Measurements from ENCODE around the gene SIPA1L3.
A peak's percentile ranks its signal among the peaks of the same experiment; 100 is the strongest.

The SIPA1L3 gene

GRCh38 chr19:37975596-37976515 lies 68.8 kb downstream of the SIPA1L3 start:
- H4K5ac ChIP-seq (ENCODE audit: low read length), result no peak overlapping the region
- no peak overlapping the region for H3K9ac ChIP-seq (ENCODE audit: low read length)
- DNase-seq, result no peak
- WGBS (ENCODE audit: extremely low coverage, insufficient coverage, low lambda C conversion rate), result no CpG with 5 or more reads among the region's 16 CpGs
- H3K4me3 ChIP-seq (ENCODE audit: low read length), result no peak overlapping the region
- H4K8ac ChIP-seq (ENCODE audit: low read depth, low read length), result no peak overlapping the region
- no peaks in the 10 kb centered on the region for H3K36me3 ChIP-seq (ENCODE audit: control insufficient read depth, insufficient read depth, low read length)
- no peak overlapping the region for H3K18ac ChIP-seq (ENCODE audit: low read length)
- no peak overlapping the region for H2BK15ac ChIP-seq (replicated peaks; ENCODE audit: low read depth)
- H3K4me1 ChIP-seq (ENCODE audit: control insufficient read depth, low read depth, low read length), result no peaks in the 10 kb centered on the region
- no peak overlapping the region for H3K4ac ChIP-seq (ENCODE audit: low read depth, low read length)
- no peak overlapping the region for H3K27ac ChIP-seq (ENCODE audit: low read depth, low read length)
- no peak overlapping the region for H3K23ac ChIP-seq (ENCODE audit: low read length)
- H3K56ac ChIP-seq (ENCODE audit: low read length), result no peak overlapping the region
- H3K79me2 ChIP-seq (ENCODE audit: control insufficient read depth, insufficient read depth, low read length), result no peaks in the 10 kb centered on the region
- H2BK120ac ChIP-seq (ENCODE audit: low read depth, low read length), result no peak overlapping the region
- no peak overlapping the region for H3K4me2 ChIP-seq (ENCODE audit: low read length)
- H3K27me3 ChIP-seq (ENCODE audit: insufficient read depth, low read length, poor library complexity), result no peaks in the 10 kb centered on the region
- H2BK5ac ChIP-seq (ENCODE audit: low read length), result no peak overlapping the region
- no peak overlapping the region for H2AK5ac ChIP-seq (ENCODE audit: low read length)
- H3K79me1 ChIP-seq (ENCODE audit: low read length), result peaks cover 4% of the 10 kb centered on the region

GRCh38 chr19:37977391-37977790 lies 70.4 kb downstream of the SIPA1L3 start:
- H3K4me3 ChIP-seq (ENCODE audit: low read length), result no peak overlapping the region
- H3K4me1 ChIP-seq (ENCODE audit: control insufficient read depth, low read depth, low read length), result no peaks in the 10 kb centered on the region
- no peak overlapping the region for H3K4ac ChIP-seq (ENCODE audit: low read depth, low read length)
- no peak overlapping the region for H4K8ac ChIP-seq (ENCODE audit: low read depth, low read length)
- no peak overlapping the region for H2BK15ac ChIP-seq (replicated peaks; ENCODE audit: low read depth)
- no peak overlapping the region for H3K9ac ChIP-seq (ENCODE audit: low read length)
- no peak overlapping the region for H2BK120ac ChIP-seq (ENCODE audit: low read depth, low read length)
- H3K79me2 ChIP-seq (ENCODE audit: control insufficient read depth, insufficient read depth, low read length), result no peaks in the 10 kb centered on the region
- no peak overlapping the region for H2AK5ac ChIP-seq (ENCODE audit: low read length)
- no peak overlapping the region for H3K27ac ChIP-seq (ENCODE audit: low read depth, low read length)
- H3K56ac ChIP-seq (ENCODE audit: low read length), result no peak overlapping the region
- no peak overlapping the region for H2BK5ac ChIP-seq (ENCODE audit: low read length)
- no peaks in the 10 kb centered on the region for H3K36me3 ChIP-seq (ENCODE audit: control insufficient read depth, insufficient read depth, low read length)
- peaks cover 5% of the 10 kb centered on the region for H3K79me1 ChIP-seq (ENCODE audit: low read length)
- H3K18ac ChIP-seq (ENCODE audit: low read length), result no peak overlapping the region
- DNase-seq, result no peak
- no peak overlapping the region for H3K23ac ChIP-seq (ENCODE audit: low read length)
- no peak overlapping the region for H4K5ac ChIP-seq (ENCODE audit: low read length)
- WGBS (ENCODE audit: extremely low coverage, insufficient coverage, low lambda C conversion rate), result no CpG with 5 or more reads among the region's 5 CpGs
- H3K27me3 ChIP-seq (ENCODE audit: insufficient read depth, low read length, poor library complexity), result no peaks in the 10 kb centered on the region
- H3K4me2 ChIP-seq (ENCODE audit: low read length), result no peak overlapping the region

GRCh38 chr19:37977992-37978391 lies 71.0 kb downstream of the SIPA1L3 start:
- Histone ChIP-seq H3K27me3 (ENCODE audit: insufficient read depth, low read length, poor library complexity) (no peaks in the 10 kb centered on the region), H3K27ac (ENCODE audit: low read depth, low read length) (no peak overlapping the region)
- DNase-seq, result no peak

GRCh38 chr19:37979547-37980082 lies 72.6 kb downstream of the SIPA1L3 start:
- H4K8ac ChIP-seq (ENCODE audit: low read depth, low read length), result no peak overlapping the region
- no peak overlapping the region for H2BK120ac ChIP-seq (ENCODE audit: low read depth, low read length)
- peak overlapping the region; percentile 45 for H3K23ac ChIP-seq (ENCODE audit: low read length)
- H3K4ac ChIP-seq (ENCODE audit: low read depth, low read length), result no peak overlapping the region
- no peak overlapping the region for H3K4me2 ChIP-seq (ENCODE audit: low read length)
- H4K5ac ChIP-seq (ENCODE audit: low read length), result no peak overlapping the region
- H3K4me3 ChIP-seq (ENCODE audit: low read length), result no peak overlapping the region
- H3K9ac ChIP-seq (ENCODE audit: low read length), result no peak overlapping the region
- H2BK15ac ChIP-seq (replicated peaks; ENCODE audit: low read depth), result no peak overlapping the region
- no peak overlapping the region for H3K27ac ChIP-seq (ENCODE audit: low read depth, low read length)
- H2BK5ac ChIP-seq (ENCODE audit: low read length), result no peak overlapping the region
- H3K36me3 ChIP-seq (ENCODE audit: control insufficient read depth, insufficient read depth, low read length), result no peaks in the 10 kb centered on the region
- H2AK5ac ChIP-seq (ENCODE audit: low read length), result no peak overlapping the region
- no CpG with 5 or more reads among the region's 13 CpGs for WGBS (ENCODE audit: extremely low coverage, insufficient coverage, low lambda C conversion rate)
- DNase-seq, result no peak
- peaks cover 7% of the 10 kb centered on the region for H3K79me1 ChIP-seq (ENCODE audit: low read length)
- peak overlapping the region; percentile 25 for H3K56ac ChIP-seq (ENCODE audit: low read length)
- H3K18ac ChIP-seq (ENCODE audit: low read length), result no peak overlapping the region
- no peaks in the 10 kb centered on the region for H3K79me2 ChIP-seq (ENCODE audit: control insufficient read depth, insufficient read depth, low read length)
- H3K27me3 ChIP-seq (ENCODE audit: insufficient read depth, low read length, poor library complexity), result no peaks in the 10 kb centered on the region
- no peaks in the 10 kb centered on the region for H3K4me1 ChIP-seq (ENCODE audit: control insufficient read depth, low read depth, low read length)

More at GRCh38 chr19:37977992-37978391, 71.0 kb downstream of the SIPA1L3 start:
- no peak overlapping the region for H3K23ac ChIP-seq (ENCODE audit: low read length)
- H3K18ac ChIP-seq (ENCODE audit: low read length), result no peak overlapping the region
- peaks cover 5% of the 10 kb centered on the region for H3K79me1 ChIP-seq (ENCODE audit: low read length)
- no peak overlapping the region for H3K4me2 ChIP-seq (ENCODE audit: low read length)
- H2BK5ac ChIP-seq (ENCODE audit: low read length), result no peak overlapping the region
- H3K4me3 ChIP-seq (ENCODE audit: low read length), result no peak overlapping the region
- H2AK5ac ChIP-seq (ENCODE audit: low read length), result no peak overlapping the region
- WGBS (ENCODE audit: extremely low coverage, insufficient coverage, low lambda C conversion rate), result no CpG with 5 or more reads among the region's 7 CpGs
- no peak overlapping the region for H4K8ac ChIP-seq (ENCODE audit: low read depth, low read length)
- H3K56ac ChIP-seq (ENCODE audit: low read length), result no peak overlapping the region
- H3K36me3 ChIP-seq (ENCODE audit: control insufficient read depth, insufficient read depth, low read length), result no peaks in the 10 kb centered on the region
- H4K5ac ChIP-seq (ENCODE audit: low read length), result no peak overlapping the region
- H3K79me2 ChIP-seq (ENCODE audit: control insufficient read depth, insufficient read depth, low read length), result no peaks in the 10 kb centered on the region
- H3K9ac ChIP-seq (ENCODE audit: low read length), result no peak overlapping the region
- no peak overlapping the region for H2BK120ac ChIP-seq (ENCODE audit: low read depth, low read length)
- no peaks in the 10 kb centered on the region for H3K4me1 ChIP-seq (ENCODE audit: control insufficient read depth, low read depth, low read length)
- H2BK15ac ChIP-seq (replicated peaks; ENCODE audit: low read depth), result no peak overlapping the region
- no peak overlapping the region for H3K4ac ChIP-seq (ENCODE audit: low read depth, low read length)

GRCh38 chr19:37980419-37981170 lies 73.6 kb downstream of the SIPA1L3 start:
- Histone ChIP-seq H4K8ac (ENCODE audit: low read depth, low read length) (no peak overlapping the region), H2BK15ac (replicated peaks; ENCODE audit: low read depth) (no peak overlapping the region), H2AK5ac (ENCODE audit: low read length) (no peak overlapping the region), H3K27me3 (ENCODE audit: insufficient read depth, low read length, poor library complexity) (no peaks in the 10 kb centered on the region), H3K27ac (ENCODE audit: low read depth, low read length) (no peak overlapping the region), H2BK5ac (ENCODE audit: low read length) (no peak overlapping the region), H3K9ac (ENCODE audit: low read length) (no peak overlapping the region), H3K79me1 (ENCODE audit: low read length) (peaks cover 6% of the 10 kb centered on the region), H3K23ac (ENCODE audit: low read length) (no peak overlapping the region), H3K4ac (ENCODE audit: low read depth, low read length) (no peak overlapping the region), H3K4me1 (ENCODE audit: control insufficient read depth, low read depth, low read length) (no peaks in the 10 kb centered on the region), H3K4me2 (ENCODE audit: low read length) (no peak overlapping the region), H4K5ac (ENCODE audit: low read length) (no peak overlapping the region), H3K79me2 (ENCODE audit: control insufficient read depth, insufficient read depth, low read length) (no peaks in the 10 kb centered on the region), H2BK120ac (ENCODE audit: low read depth, low read length) (no peak overlapping the region), H3K18ac (ENCODE audit: low read length) (no peak overlapping the region), H3K4me3 (ENCODE audit: low read length) (no peak overlapping the region), H3K56ac (ENCODE audit: low read length) (no peak overlapping the region), H3K36me3 (ENCODE audit: control insufficient read depth, insufficient read depth, low read length) (no peaks in the 10 kb centered on the region)
- no peak for DNase-seq
- WGBS (ENCODE audit: extremely low coverage, insufficient coverage, low lambda C conversion rate), result no CpG with 5 or more reads among the region's 12 CpGs

Data from mesendoderm (in vitro differentiated cells).